IMR-90 (cell line): ENCODE results near the gene CPEB2. TPM values are rescaled to one million over a fixed set of nuclear protein-coding genes. Genes with fewer than 3 reads are reported as not detected.

Experiments
- ATAC-seq: fragments of 200-7000 bp; cut with Tn5 transposase; 2 replicates; pipeline ENCODE4 v1.9.1; 2020; ENCODE audit warnings: low read depth, mild to moderate bottlenecking, moderate library complexity
- BruUV-seq: library from RNA; stranded (reverse); fragments of 400-500 nt; replicated peaks from 2 replicates; lab custom pipeline; 2021; lab: Mats Ljungman, UMichigan
- CTCF ChIA-PET: fragments of 300-600 bp; formaldehyde crosslinking; extraction: SDS; loops from one replicate; lab custom pipeline; 2021; ENCODE audit warnings: antibody characterized with exemption; lab: Yijun Ruan, JAX
- POLR2A ChIA-PET: fragments of 300-600 bp; sonication (Branson Sonifier 250); formaldehyde crosslinking; loops from one replicate; lab custom pipeline; 2022; ENCODE audit warnings: antibody characterized with exemption; ENCODE audit not compliant: unreplicated experiment; lab: Charles Lee
- DNase-seq: peaks from one replicate; pipeline ENCODE4 v3.0.0; 2013
- H2AFZ ChIP-seq: replicated peaks from 2 replicates; pipeline ENCODE3; 2013; ENCODE audit warnings: low read length, mild to moderate bottlenecking; ENCODE audit not compliant: poor library complexity
- H2AK5ac ChIP-seq: 2 replicates; pipeline ENCODE4 v1.6.1; 2013; ENCODE audit warnings: low read depth, low read length, inconsistent platforms
- H2AK9ac ChIP-seq: replicated peaks from 2 replicates; pipeline ENCODE3; 2013; ENCODE audit warnings: mild to moderate bottlenecking, low read depth, low read length, moderate library complexity; ENCODE audit not compliant: poor library complexity
- H2BK120ac ChIP-seq: 2 replicates; pipeline ENCODE4 v1.6.1; 2013; ENCODE audit warnings: low read depth, low read length, inconsistent platforms
- H2BK15ac ChIP-seq: 3 replicates; pipeline ENCODE4 v1.6.1; 2013; ENCODE audit warnings: low read depth, low read length, inconsistent platforms
- H2BK20ac ChIP-seq: 2 replicates; pipeline ENCODE4 v1.6.1; 2013; ENCODE audit warnings: low read depth, mild to moderate bottlenecking, inconsistent platforms, low read length, moderate library complexity
- H2BK5ac ChIP-seq: 2 replicates; pipeline ENCODE4 v1.6.1; 2013; ENCODE audit warnings: mild to moderate bottlenecking, low read depth, low read length, inconsistent platforms; ENCODE audit not compliant: poor library complexity, severe bottlenecking
- H3K14ac ChIP-seq: replicated peaks from 2 replicates; pipeline ENCODE4 v1.6.1; 2013; ENCODE audit warnings: low read depth, low read length, inconsistent platforms
- H3K18ac ChIP-seq: 2 replicates; pipeline ENCODE4 v1.6.1; 2013; ENCODE audit warnings: low read depth, low read length, control low read depth
- H3K23ac ChIP-seq: 2 replicates; pipeline ENCODE4 v1.6.1; 2013; ENCODE audit warnings: low read depth, low read length, inconsistent platforms
- H3K27ac ChIP-seq: 2 replicates; pipeline ENCODE4 v1.5.1; 2013; ENCODE audit warnings: mild to moderate bottlenecking, control low read depth, low read length; ENCODE audit not compliant: insufficient read depth
- H3K27me3 ChIP-seq: 2 replicates; pipeline ENCODE4 v1.6.1; 2013; ENCODE audit warnings: low read length; ENCODE audit not compliant: control insufficient read depth, insufficient read depth
- H3K36me3 ChIP-seq: 2 replicates; pipeline ENCODE4 v1.6.1; 2013; ENCODE audit warnings: low read length, mixed read lengths; ENCODE audit not compliant: control insufficient read depth, insufficient read depth
- H3K4ac ChIP-seq: 2 replicates; pipeline ENCODE4 v1.6.1; 2013; ENCODE audit warnings: low read depth, low read length, inconsistent platforms
- H3K4me1 ChIP-seq: 2 replicates; pipeline ENCODE4 v1.6.1; 2013; ENCODE audit warnings: low read length, mixed read lengths; ENCODE audit not compliant: control insufficient read depth, insufficient read depth
- H3K4me2 ChIP-seq: 2 replicates; pipeline ENCODE4 v1.6.1; 2013; ENCODE audit warnings: low read depth, mild to moderate bottlenecking, control low read depth, low read length, moderate library complexity
- H3K4me3 ChIP-seq: 2 replicates; pipeline ENCODE4 v1.5.1; 2013; ENCODE audit warnings: low read depth, mild to moderate bottlenecking, control low read depth, low read length, moderate library complexity; ENCODE audit not compliant: insufficient read depth
- H3K56ac ChIP-seq: 2 replicates; pipeline ENCODE4 v1.6.1; 2013; ENCODE audit warnings: low read length, inconsistent platforms; ENCODE audit not compliant: insufficient read depth; ENCODE audit errors: extremely low read depth
- H3K79me1 ChIP-seq, 2 experiments: 2 replicates each; pipeline ENCODE4 v1.6.1; 2013; ENCODE audit warnings: low read length in 2 of 2, inconsistent platforms in 1 of 2, low read depth in 1 of 2
- H3K9ac ChIP-seq: 2 replicates; pipeline ENCODE4 v1.6.1; 2013; ENCODE audit warnings: low read depth, low read length, control low read depth
- H3K9me1 ChIP-seq: 2 replicates; pipeline ENCODE4 v1.6.1; 2013; ENCODE audit warnings: low read length, inconsistent platforms; ENCODE audit not compliant: insufficient read depth
- H3K9me3 ChIP-seq: 2 replicates; pipeline ENCODE4 v1.6.1; 2013; ENCODE audit warnings: low read length; ENCODE audit not compliant: control insufficient read depth, insufficient read depth
- H4K20me1 ChIP-seq: 2 replicates; pipeline ENCODE4 v1.6.1; 2013; ENCODE audit warnings: low read length, inconsistent platforms; ENCODE audit not compliant: insufficient read depth
- H4K5ac ChIP-seq: 2 replicates; pipeline ENCODE4 v1.6.1; 2013; ENCODE audit warnings: mild to moderate bottlenecking, low read depth, low read length, control low read depth
- H4K8ac ChIP-seq, 2 experiments: 2 replicates each; pipeline ENCODE4 v1.6.1; 2013; ENCODE audit warnings: low read depth in 2 of 2, low read length in 2 of 2, control low read depth in 1 of 2, inconsistent platforms in 1 of 2
- H4K91ac ChIP-seq: 2 replicates; pipeline ENCODE4 v1.6.1; 2013; ENCODE audit warnings: low read depth, low read length, inconsistent platforms; ENCODE audit not compliant: insufficient read depth
- BHLHE40 ChIP-seq: fragments of 150-350 bp; IDR thresholded peaks from 2 replicates; pipeline ENCODE4 v1.6.1; 2016; ENCODE audit warnings: mild to moderate bottlenecking, low read depth, low read length
- CHD1 ChIP-seq: IDR thresholded peaks from 2 replicates; pipeline ENCODE4 v1.6.1; 2012; ENCODE audit warnings: low read depth, low read length, improper control_type of control experiment
- ELK1 ChIP-seq: fragments of 150-350 bp; IDR thresholded peaks from 2 replicates; pipeline ENCODE4 v1.6.1; 2016; ENCODE audit warnings: low read depth, mild to moderate bottlenecking, low read length, moderate library complexity, borderline replicate concordance
- FOS ChIP-seq: fragments of 150-350 bp; IDR thresholded peaks from 2 replicates; pipeline ENCODE4 v1.6.1; 2016; ENCODE audit warnings: low read depth, low read length
- MAFK ChIP-seq: IDR thresholded peaks from 2 replicates; pipeline ENCODE4 v1.6.1; 2012; ENCODE audit warnings: low read depth, low read length, improper control_type of control experiment
- NFE2L2 ChIP-seq: fragments of 150-350 bp; IDR thresholded peaks from 2 replicates; pipeline ENCODE4 v1.6.1; 2016; ENCODE audit warnings: low read depth, mild to moderate bottlenecking, low read length
- POLR2A ChIP-seq: IDR thresholded peaks from 2 replicates; pipeline ENCODE4 v1.6.1; 2012; ENCODE audit warnings: mild to moderate bottlenecking, low read depth, low read length
- RAD21 ChIP-seq: IDR thresholded peaks from 2 replicates; pipeline ENCODE4 v1.6.1; 2012; ENCODE audit warnings: low read length, improper control_type of control experiment
- RFX5 ChIP-seq: IDR thresholded peaks from 2 replicates; pipeline ENCODE4 v1.8.0; 2012; ENCODE audit warnings: low read depth, mild to moderate bottlenecking, low read length, moderate library complexity
- SMC3 ChIP-seq: fragments of 150-350 bp; IDR thresholded peaks from 2 replicates; pipeline ENCODE4 v1.6.1; 2016; ENCODE audit warnings: low read depth, mild to moderate bottlenecking, antibody characterized with exemption, low read length, moderate library complexity
- dilution Hi-C: fragments of 300-500 bp; cut with HindIII; formaldehyde crosslinking; loops from one replicate; pipeline ENCODE4 v1.14.3; 2018; ENCODE audit warnings: low sequenced_read_pairs; ENCODE audit not compliant: unreplicated experiment
- in situ Hi-C: fragments of 300-500 bp; cut with MboI; formaldehyde crosslinking; loops from 3 replicates; pipeline ENCODE4 v1.14.3; 2019; ENCODE audit warnings: low sequenced_read_pairs, inconsistent platforms, mixed read lengths
- intact Hi-C: fragments of 100-400 bp; cut with micrococcal nuclease; formaldehyde crosslinking; loops from 2 replicates; pipeline ENCODE4 v1.10.0; 2022
- polyA plus RNA-seq, 3 experiments: library from polyadenylated mRNA; depleted of rRNA; stranded (reverse); fragments of >200 nt; gene quantifications; 2 replicates each; pipeline ENCODE4 v1.2.3, GENCODE V29; 2012; ENCODE audit warnings: low replicate concordance in 1 of 3
- total RNA-seq: library from RNA; depleted of rRNA; stranded (reverse); fragments of >200 nt; gene quantifications from 2 replicates; pipeline ENCODE4 v1.2.3, GENCODE V29; 2012
- TF ChIP-seq, protein P1 (sequence below): fragments of 150-350 bp; IDR thresholded peaks from 2 replicates; pipeline ENCODE4 v1.6.1; 2017; ENCODE audit warnings: mild to moderate bottlenecking, antibody characterized with exemption, low read length, low read depth

The CPEB2 gene
- total and polyA plus RNA-seq, 2 of the 4 experiments (the other 2 are of a cell fraction): 10.6 to 12.0 TPM

DNA sequence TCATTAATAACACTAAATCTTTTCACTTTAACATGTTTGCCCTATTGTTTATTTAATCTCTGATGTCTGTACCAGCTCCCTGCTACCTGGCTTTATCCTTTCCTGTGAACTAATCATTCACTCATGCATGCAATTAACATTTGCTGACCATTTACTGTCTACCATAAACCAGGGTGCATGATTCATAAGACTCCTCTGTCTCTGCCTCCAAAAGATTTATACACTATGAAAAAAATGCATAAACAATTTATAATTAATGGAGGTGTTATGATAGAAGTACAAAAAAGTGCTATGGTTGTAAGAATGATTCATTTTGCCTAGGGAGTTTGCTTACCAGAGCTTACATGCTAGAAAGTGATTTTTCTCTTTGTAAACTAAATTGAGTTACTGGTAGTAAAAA lies 24.5 kb upstream of the CPEB2 start:
- Histone ChIP-seq H3K36me3 (no peaks in the 10 kb centered on the region), H4K91ac (no peak overlapping the region), H2AK9ac (no peak overlapping the region), H3K27ac (no peak overlapping the region), H3K23ac (no peak overlapping the region), H3K14ac (no peak overlapping the region), H3K56ac (no peak overlapping the region), H3K9me3 (no peaks in the 10 kb centered on the region), H3K27me3 (no peaks in the 10 kb centered on the region), H3K4me3 (no peak overlapping the region), H4K20me1 (no peaks in the 10 kb centered on the region), H2BK15ac (no peak overlapping the region), H2BK5ac (no peak overlapping the region), H3K9me1 (no peaks in the 10 kb centered on the region), H3K4me2 (no peak overlapping the region), H2BK20ac (no peak overlapping the region), H3K9ac (no peak overlapping the region), H3K79me1 (no peaks in the 10 kb centered on the region), H2BK120ac (no peak overlapping the region), H4K5ac (no peak overlapping the region), H2AFZ (no peak overlapping the region), H2AK5ac (no peak overlapping the region), H3K4me1 (no peaks in the 10 kb centered on the region), H4K8ac (no peak overlapping the region), H3K4ac (no peak overlapping the region), H3K18ac (no peak overlapping the region)
- TF ChIP-seq MAFK (no peak), CHD1 (no peak), RFX5 (no peak), NFE2L2 (no peak), POLR2A (no peak), ELK1 (no peak), BHLHE40 (no peak), RAD21 (no peak), FOS (no peak), SMC3 (no peak)
- TF ChIP-seq, protein P1, sequence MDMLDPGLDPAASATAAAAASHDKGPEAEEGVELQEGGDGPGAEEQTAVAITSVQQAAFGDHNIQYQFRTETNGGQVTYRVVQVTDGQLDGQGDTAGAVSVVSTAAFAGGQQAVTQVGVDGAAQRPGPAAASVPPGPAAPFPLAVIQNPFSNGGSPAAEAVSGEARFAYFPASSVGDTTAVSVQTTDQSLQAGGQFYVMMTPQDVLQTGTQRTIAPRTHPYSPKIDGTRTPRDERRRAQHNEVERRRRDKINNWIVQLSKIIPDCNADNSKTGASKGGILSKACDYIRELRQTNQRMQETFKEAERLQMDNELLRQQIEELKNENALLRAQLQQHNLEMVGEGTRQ: no peak
- POLR2A ChIA-PET: no interaction called here
- in situ Hi-C loops: no loop called here
- BruUV-seq: no TSS peak
- intact Hi-C loops: no loop called here
- no peak for DNase-seq
- peak; percentile 72 for ATAC-seq
- dilution Hi-C loops: no loop called here
- CTCF ChIA-PET: no interaction called here
